GM21619 (cell line): ENCODE data around the gene LINS1.

Source experiments
- ATAC-seq: cut with Tn5 transposase; IDR thresholded peaks from one replicate; pipeline ENCODE4 v1.9.1; 2021; ENCODE audit not compliant: unreplicated experiment

LINS1 gene, protein sequence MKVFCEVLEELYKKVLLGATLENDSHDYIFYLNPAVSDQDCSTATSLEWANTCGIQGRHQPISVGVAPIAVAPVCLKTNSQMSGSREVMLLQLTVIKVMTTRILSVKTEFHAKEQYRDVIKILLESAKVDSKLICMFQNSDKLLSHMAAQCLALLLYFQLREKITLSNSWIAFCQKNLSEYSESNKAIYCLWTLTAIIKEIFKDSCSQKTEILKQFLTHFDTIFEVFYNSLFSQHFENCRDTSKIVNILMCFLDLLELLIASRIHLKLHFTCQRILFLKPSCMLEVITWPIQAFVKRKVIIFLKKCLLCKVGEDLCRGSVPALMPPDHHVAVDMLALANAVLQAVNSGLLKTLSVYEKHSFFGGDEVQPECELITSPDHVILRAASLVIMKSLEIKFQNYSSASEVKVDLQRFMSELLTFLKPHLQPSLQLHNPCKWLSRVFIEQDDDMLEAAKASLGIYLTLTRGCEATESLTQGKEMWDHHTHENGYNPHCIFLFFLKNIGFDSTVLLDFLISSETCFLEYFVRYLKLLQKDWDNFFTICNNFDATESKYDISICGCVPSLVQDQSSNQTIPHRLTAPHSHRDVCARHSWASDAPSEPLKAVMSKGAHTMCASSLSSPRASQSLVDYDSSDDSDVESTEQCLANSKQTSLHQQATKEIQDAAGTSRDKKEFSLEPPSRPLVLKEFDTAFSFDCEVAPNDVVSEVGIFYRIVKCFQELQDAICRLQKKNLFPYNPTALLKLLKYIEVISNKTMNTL

DNA sequence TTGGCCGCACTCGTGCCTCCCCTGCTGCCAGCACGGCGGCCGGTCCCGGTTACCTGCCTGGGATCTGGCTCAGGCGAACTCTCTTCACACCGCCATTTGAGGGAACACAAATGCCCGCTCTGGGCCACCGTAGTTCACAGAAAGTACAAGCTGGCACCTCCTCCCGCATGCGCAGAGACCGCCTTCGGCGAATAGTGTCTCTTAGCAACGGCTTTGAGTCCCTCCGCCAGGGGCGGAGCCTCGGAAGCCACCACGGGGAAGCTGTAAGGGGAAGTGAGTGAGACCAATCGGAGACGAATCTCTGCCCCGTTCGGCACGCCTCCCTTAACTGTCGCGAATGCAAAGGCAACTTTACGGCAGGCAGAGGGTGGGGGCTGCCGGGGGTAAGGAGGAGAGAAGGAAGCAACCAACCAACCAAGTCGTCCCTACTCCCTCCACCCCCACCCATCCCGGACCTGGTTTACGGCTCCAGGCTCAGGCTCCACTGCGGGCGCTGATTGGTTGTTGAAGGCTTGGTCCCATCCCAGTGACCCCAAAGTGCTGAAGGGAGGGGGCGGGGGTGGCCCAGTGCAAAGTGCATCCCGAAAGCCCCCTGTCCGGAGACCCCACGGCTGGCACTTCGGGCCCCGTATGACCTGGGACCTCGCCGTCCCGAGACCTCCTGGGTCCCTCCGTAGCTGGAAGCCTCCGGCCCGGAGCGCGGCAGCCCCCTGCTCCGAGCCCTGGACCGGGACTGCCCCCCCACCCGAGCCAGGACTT is at the start of gene LINS1, which contains the start of gene ASB7:
Gene LINS1, minus strand, starts transcription at position 121 of the 759 bp plus-strand sequence. CDS start 21,342 bp downstream, outside the sequence.
Gene ASB7, plus strand, starts transcription at position 526 of the 759 bp plus-strand sequence. CDS start 9,628 bp downstream, outside the sequence.
- peak; percentile 85 for ATAC-seq

DNA sequence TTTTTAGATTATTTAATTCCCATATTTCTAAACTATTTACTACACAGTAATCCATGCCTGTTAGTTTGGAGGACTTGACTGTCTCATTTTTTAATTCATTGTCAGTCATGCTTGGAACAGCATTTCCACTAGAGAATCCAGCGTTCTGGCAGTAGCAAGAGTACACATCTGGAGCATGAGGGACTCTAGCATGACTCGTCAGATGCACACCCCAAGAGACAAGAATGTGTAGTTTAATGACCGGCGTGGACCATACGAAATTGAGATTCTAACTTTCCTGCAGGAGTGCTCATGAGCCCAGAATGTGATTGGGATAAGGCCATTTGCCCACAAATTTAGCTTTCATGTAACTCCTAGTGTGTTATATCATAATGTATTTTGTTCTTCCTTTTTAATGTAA is 49.3 kb upstream of the LINS1 start:
- ATAC-seq = no peak

DNA sequence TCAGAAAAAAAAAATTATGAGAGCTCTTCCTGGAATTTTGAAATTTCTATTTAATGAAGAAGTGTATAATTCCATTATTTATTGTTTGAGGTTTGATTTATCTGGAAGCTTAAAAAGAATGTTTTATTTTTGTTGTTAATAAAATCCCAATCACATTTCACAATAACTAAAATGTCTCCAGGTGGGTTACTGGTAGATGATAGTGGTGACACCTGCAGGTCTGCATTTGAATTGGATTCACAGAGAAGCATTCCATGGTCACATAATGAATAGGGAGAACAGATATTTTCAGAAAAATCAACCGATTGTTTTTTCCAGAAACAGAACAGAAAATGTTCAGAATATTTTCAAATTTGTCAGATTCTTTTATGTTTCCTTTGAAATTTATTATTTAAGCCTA is 48.7 kb upstream of the LINS1 start:
- no peak for ATAC-seq

DNA sequence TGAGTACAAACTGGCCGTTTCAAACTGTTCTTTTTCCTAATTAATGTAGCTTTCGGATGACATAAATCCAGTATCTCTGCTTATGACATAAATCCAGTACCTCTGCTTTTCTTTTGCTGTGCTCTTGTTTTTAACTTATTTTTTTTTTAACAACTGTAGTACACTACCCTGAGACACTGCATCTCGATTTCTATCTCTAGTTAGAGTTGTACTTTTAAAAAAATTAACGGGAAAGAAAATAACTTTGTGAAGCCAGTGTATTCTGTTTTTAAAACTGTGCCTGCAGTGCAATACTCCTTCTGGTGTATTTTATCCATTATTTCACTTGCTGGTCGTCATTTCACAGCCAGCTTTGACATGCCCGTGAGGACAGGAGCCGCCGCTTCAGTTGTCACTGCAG is 47.0 kb upstream of the LINS1 start:
- no peak for ATAC-seq

GRCh38 chr15:100645671-100646070 is 43.7 kb upstream of the LINS1 start:
- no peak for ATAC-seq

GRCh38 chr15:100642950-100643338 is 41.0 kb upstream of the LINS1 start:
- no peak for ATAC-seq

DNA sequence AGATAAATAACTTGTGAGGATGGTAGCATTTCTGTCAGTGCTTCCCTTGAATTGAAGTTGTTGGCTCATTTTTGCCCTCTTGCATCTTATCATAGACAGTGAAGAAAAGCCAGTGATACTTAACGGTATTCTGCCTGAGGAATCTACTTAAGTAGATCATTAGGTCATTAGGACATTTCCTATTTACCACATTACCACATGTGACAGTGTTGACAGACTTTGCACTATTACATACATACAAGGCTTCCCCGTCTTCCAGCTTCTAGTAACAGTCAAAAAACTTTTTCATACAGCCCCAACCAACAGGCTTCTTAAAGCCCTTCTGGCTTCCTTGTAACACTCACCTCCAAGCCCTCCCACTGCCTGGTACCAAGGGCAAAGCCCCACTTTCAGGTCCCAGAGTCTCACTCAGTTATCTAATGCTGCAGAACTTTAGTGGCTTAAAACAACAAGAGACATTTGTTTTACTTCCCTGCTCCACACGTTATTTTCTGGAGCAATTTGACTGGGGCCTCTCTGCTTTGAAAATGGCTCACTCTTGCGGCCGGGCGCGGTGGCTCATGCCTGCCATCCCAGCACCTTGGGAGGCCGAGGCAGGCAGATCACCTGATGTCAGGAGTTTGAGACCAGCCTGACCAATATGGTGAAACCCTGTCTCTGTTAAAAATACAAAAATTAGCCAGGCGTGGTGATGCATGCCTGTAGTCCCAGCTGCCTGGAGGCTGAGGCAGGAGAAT is 40.4 kb upstream of the LINS1 start:
- ATAC-seq = no peak

DNA sequence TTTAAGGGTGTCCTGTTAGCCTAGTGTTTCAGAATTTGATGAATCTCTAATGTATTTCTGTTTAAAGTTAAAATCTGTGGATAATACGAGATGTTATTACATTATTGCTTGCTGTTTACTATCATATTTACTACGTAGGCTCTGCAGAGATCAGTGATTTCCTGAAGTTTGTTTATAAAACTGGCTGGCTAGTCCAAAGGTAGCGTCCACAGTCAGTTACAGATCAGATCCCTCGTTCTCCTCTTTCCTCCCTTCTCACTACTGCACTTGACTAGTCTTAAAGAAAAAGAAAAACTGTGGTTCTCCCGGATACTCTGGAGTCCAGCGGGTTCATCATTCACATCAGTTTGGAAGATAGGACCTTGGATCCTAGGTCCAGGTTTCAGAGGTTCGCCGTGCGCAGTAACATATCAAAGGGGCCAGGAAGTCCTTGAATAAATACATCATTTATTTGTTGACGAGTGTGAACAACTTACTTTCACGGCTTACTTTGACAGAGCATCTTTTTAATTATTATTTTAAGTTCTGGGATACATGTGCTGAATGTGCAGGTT is 36.3 kb upstream of the LINS1 start:
- ATAC-seq = no peak

- no peak for ATAC-seq
These were observed 33.6 kb upstream of the LINS1 start for GRCh38 chr15:100635406-100636071.

DNA sequence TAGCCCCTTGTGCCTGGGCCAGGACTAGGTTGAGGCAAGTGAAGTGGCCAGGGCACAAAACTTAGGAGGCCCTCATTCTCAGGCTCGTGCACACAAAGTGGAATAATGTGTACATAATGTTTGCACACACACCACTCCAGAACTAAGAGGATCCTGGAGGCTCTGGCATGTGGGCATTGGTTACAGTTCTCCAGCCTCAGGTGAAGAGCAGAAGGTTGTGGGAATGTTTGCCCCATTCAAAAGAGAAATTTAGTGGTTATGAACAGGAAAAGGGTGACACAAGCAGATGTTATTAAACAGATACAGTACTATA is 31.7 kb upstream of the LINS1 start:
- ATAC-seq = no peak

DNA sequence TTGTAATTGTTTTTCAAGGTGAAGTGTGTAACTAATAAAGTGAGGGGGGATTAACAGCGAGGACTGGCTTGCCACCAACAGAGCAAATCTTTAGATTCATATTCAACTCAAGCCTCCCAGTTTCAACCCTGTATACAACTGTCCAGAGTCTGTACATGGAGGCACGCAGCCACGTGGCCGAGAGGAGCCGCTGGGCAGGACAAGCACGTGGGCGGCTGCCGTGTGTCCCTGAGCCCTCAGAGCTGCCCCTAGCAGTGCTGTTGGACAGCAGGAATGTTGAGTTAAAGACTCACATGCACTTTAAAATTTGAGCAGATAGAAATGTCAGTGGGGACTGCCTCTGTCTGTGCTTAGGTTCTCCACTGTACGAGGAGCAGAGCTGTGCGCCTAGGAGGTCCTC is 29.8 kb upstream of the LINS1 start:
- ATAC-seq = no peak

DNA sequence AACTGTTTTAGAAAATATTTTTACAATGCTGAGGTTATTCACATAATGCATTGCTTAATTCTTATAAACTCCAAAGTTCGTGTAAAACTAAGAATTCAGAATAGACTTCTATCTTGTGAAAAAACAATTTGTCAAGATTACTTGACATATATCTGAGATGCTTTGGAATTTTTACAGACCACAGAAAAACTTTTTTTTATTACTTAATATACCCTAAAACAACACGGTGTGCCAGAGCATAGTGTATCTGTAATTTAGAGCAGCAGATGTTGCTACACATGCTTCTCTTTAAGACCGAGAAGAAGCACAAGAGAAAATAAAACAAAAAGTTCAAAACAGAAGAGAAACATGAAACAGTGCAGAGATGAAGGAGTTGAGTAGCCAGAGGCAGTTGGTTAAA is 26.8 kb upstream of the LINS1 start:
- ATAC-seq = no peak

DNA sequence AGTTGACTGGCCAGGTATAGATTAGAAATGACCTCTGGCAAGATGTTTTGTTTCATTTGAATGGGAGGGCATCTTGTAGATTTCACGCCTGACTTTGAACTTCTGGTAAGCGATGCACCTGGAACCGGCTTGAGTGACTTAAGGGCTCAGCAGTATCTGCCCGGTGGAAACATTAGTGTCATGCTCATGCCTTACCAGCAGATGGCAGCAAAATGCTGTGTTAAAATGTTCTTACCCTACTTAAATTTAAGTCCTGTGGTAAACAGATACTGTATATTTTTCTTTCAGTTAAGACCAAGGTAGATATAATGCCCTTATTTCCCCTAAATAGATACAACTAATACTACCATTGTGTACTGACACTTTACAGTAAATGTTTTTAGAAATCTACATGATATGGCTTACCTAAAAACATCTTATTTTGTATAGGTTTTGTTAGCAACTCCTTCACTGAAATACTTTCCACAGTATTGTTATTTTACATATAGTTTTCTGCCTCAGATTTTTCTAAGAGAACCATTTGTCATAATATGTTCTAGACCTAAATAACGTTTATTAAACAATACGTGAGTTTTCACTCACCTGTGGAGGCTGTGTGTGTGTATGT is 25.9 kb upstream of the LINS1 start:
- ATAC-seq = peak; percentile 76

DNA sequence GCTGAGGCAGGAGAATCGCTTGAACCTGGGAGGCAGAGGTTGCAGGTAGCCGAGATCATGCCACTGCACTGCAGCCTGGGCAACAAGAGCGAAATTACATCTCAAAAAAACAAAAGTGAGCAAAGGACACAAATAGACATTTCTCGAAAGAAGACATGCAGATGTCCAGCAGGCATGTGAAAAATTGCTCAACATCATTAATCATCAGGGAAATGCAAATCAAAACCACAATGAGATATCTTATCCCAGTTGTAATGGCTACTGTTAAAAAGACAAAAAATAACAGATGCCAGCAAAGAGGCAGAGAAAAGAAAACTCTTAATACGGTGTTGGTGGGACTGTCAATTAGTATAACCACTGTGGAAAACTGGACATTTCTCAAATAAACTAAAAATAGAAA is 21.3 kb upstream of the LINS1 start:
- ATAC-seq = no peak

DNA sequence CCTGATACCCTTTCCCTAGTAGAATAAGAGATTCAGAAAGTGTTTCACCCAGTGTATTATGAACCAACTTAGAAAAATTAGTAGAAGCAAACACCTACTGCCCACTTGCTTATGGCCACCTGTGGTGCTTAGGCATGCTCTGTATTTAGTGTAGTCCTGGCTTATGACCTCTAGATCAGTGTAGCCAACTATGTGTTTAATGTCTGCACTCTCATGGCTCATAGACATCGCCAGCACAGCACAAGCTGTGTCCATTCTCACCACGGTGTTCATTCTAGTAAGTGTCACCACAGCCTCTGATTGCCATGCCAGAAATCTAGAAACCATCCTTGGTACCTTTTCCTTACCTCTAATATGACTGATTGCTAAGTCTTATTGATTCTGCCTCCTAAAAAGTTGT is 14.7 kb upstream of the LINS1 start:
- no peak for ATAC-seq

DNA sequence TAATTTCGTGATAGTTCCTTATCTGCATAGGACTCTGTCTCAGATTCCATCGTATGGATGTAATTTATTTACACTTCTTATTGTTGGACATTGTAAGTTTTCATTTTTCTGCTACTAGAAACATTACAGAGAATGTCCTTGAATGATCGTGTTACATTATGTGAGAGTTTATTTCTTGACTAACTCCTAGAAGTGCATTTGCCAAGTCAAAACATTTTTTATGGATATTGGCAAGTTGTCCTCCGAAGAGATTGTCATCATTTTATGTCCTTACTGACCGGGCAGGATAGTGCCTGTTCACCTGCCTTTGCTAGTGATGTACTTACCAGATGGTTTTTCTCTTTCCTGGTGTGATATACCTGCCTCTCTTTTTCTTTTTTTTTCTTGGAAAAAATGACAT is 13.8 kb upstream of the LINS1 start:
- ATAC-seq = no peak

DNA sequence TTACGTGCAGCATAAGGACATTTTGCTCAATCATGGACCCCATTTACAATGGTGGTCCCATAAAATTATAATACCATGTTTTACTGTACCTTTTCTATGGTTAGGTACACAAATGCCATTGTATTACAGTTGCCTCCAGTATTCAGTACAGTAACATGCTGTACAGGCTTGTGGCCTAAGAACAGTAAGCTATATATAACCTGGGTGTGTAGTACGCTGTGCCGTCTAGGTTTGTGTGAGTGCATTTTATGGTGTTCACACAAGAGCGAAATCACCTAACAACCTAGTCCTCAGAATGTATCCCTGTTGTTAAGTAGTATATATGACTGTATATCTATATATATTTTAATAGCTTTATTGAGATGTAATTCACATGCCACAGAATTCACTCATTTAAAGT is 12.9 kb upstream of the LINS1 start:
- ATAC-seq = no peak

GRCh38 chr15:100614336-100614735 is 12.4 kb upstream of the LINS1 start:
- ATAC-seq = no peak

DNA sequence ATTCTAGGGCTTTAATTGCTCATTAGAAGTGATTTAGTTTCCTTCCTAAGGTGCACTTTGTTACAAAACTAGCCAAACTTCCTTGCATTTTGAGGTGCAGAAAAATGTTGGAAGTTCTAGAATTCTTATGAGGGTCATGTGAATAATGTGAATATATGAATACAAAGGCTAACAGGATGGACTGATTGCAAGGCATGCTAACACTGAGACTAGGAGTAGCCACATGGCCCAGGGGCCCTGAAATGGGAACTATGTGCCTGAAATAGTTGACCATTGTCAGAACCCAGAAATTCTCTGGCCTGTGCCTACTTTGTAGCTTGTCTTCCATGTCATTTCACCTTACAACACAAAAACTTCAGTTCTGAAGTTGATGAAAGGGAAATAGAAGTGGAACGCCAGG is 11.2 kb upstream of the LINS1 start:
- no peak for ATAC-seq

DNA sequence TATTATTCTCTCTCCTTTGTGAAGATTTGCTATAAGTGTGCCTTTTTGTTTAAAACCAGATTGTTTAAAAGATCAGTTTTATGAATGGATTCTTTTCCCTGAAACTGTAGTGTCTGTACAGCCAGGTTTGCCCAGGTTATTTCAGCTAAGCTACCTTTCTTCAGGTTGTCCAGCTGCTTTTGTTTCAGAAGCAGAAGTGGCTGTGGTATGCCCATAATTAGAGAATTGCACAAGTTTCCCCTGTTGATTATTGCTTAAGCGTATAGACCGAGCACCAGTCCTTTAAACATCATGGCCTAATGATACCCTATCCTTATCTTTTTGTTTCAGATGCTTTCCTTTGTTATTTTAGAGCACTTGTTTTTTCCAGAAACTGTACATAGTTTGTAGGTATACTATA is 10.6 kb upstream of the LINS1 start:
- no peak for ATAC-seq
